Measurements from ENCODE around the gene NUP50.

The NUP50 gene

DNA sequence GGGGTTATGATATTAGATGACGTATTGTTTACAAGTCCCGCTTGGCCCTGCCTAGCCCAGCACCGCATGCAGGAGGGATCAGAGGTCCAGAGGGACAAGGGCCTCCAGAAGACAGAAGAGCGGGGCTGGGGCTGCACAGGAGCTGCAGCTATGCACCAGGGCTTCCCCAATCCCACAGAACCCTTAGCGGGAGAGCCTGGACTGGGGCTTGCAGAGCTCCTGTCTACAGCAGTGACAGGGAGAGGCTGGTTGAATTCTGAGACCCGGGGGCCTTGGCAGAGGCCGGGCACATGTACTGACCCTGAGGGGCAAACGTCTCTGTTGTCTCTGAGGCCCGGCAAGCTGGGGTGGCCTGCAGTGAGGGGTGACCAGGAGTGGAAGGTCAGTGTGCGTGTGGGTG lies 70.1 kb downstream of the NUP50 start:
- no peak for DNase-seq

DNA sequence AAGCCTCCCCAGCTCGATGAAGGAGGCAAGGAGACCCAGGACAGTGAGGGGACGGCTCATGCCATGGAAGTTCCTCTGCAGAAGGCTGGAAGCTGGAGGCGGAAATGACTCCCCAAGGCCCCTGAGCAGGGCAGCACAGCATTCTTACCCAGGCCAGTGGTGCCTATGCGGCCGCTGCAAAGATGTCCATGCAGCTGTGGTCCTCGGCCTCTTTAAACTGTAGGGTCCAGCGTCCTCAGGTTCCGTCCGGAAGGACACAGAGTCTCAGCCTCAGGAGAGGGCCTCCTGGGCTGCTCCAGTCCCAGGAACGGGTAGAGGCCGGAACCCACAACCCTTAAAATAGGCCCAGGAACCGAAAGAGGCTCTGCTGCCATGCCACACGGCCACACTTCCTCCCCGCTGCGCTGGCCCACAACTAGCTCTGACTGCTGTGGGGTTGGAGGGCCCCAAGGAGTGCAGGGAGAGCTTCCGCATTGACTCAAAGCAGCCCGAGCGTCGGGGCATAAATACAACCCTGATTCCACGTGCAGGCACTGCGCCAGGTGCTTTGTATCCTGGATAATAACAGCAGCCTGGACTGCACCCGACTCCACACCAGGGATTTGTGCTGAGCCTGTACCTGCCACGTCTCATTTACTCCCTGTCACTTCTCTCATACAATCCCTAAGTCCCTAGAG lies 71.5 kb downstream of the NUP50 start:
- DNase-seq: no peak

DNA sequence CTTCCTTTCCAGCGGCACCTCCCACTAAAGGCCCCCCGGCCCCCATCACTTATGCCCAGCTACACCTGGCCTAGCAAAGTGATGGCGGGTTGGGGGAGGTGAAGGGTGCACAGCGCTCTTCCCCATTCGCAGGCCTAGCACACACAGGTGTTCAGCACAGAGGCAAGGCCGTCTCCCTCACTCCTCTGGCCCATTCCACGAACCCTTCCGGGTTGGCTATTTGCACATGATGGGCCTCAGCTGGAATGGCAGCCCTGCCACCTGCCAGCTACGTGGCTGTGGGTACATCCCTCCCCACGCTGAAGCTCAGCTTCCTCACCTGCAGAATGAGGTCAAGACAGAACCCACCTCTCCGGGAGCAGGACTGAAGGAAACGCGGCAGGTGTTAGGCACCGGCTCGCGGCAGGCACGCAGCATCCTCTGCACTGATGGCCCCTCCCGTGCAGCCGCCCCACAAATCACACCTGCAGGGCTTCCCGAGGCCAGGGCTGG lies 72.2 kb downstream of the NUP50 start:
- DNase-seq: no peak

DNA sequence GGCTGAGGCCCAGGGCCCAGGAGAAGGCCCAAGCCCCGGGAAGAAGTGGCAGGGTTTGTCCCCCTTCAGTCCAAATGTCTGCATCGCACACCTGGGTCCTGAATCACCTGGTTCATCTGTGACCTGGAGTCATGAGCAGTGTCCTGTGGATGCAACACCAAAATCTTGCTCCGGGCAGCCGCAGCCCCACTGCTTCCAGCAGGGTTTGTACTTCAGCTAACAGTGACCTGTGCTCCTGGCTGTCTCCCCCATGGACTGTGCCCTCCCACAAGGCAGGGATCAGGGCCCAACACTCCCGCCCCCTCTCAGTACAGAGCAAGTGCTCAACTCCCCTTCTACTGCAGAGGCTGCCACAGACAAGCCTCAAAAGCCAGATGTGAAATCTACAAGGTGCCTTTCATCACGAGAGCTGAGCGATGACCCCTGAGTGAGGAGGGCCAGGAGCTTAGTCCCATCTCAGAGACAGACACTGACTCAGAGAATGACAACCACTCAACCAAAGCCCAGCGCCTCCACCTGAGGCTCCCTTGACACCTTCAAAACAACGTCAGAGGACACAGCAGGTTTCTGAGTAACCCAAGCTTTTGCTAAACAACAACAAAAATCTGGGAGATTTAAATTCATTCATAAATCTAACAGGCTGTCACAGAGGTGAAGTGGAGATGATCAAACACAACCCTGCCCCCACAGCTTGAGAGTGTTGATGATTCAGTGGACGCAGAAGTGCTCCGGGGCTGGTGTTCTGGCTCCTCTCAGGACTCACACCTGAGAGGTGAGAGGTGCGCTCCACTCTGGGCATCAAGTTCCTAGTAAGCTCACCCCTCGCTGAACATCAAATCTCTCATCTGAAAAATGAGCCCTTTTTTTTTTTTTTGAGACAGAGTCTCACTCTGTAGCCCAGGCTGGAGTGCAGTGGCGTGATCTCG lies 73.6 kb downstream of the NUP50 start:
- DNase-seq: no peak
